Mucosa of descending colon (tissue), 3 donors: ENCODE measurements around the gene NTF3. TPM values are rescaled to one million over a fixed set of nuclear protein-coding genes. Genes with fewer than 3 reads are reported as not detected.

Source experiments
- ATAC-seq: fragments of 200-7000 bp; cut with Tn5 transposase; one replicate; pipeline ENCODE4 v1.9.1; 2020; ENCODE audit warnings: mild to moderate bottlenecking, moderate library complexity
- DNase-seq, 3 donors: peaks; one replicate each; pipeline ENCODE4 v3.0.0-alpha.2; 2020
- H3K36me3 ChIP-seq: fragments of 200-600 bp; one replicate; pipeline ENCODE4 v1.8.0; 2021; ENCODE audit warnings: low read depth, mild to moderate bottlenecking
- H3K4me1 ChIP-seq: fragments of 200-600 bp; one replicate; pipeline ENCODE4 v1.8.0; 2021; ENCODE audit warnings: low read depth, mild to moderate bottlenecking
- H3K4me3 ChIP-seq: fragments of 200-600 bp; one replicate; pipeline ENCODE4 v1.8.0; 2021; ENCODE audit warnings: mild to moderate bottlenecking
- H3K9me3 ChIP-seq: fragments of 200-600 bp; one replicate; pipeline ENCODE4 v1.8.0; 2021; ENCODE audit warnings: mild to moderate bottlenecking
- CTCF ChIP-seq: fragments of 200-600 bp; IDR thresholded peaks from one replicate; pipeline ENCODE4 v1.8.0; 2022; ENCODE audit warnings: antibody characterized with exemption, mild to moderate bottlenecking
- intact Hi-C, 2 donors: fragments of 100-400 bp; cut with DNase I in 1 of 2; cut with micrococcal nuclease in 1 of 2; formaldehyde crosslinking; loops; one replicate each; pipeline versions ENCODE4 v1.11.0 to v1.11.1; 2022; cut with DNase I, micrococcal nuclease
- total RNA-seq, 3 donors: library from RNA; stranded (reverse); fragmentation: NEBNext Ultra II Directional in 2 of 3; extraction: Animal tissue kit (Norgen Biotek cat#: 25700) in 2 of 3; gene quantifications; one replicate each; pipeline versions ENCODE4 v1.2.1 to v1.2.4, GENCODE V29; 2021 to 2023
- donor health status: DM: no; HTN: no; CAD: no; lungs with moderate emphysema.
- donor health status: DM: no; HTN: no; CAD: no.
- donor health status: DM: no; HTN: yes; CAD: no.

The NTF3 gene
- total RNA-seq, 3 donors from 2014 or later, result 0.58 to 1.4 (median 1.4) TPM

- Histone ChIP-seq H3K36me3 (no peaks in the 10 kb centered on the region), H3K9me3 (no peaks in the 10 kb centered on the region), H3K4me3 (no peak overlapping the region), H3K4me1 (no peaks in the 10 kb centered on the region)
- ATAC-seq (no peak), DNase-seq (no peak)
- TF ChIP-seq CTCF, result no peak
- intact Hi-C loops, result no loop called here
Measured at GRCh38 chr12:5476356-5476755, 44.4 kb downstream of the NTF3 start.

GRCh38 chr12:5478081-5478706 is 46.3 kb downstream of the NTF3 start:
- ATAC-seq (no peak), DNase-seq (no peak)
- no peak overlapping the region for H3K4me3 ChIP-seq
- intact Hi-C loops, result no loop called here
- TF ChIP-seq CTCF, result no peak
- H3K4me1 ChIP-seq, result no peaks in the 10 kb centered on the region
- H3K36me3 ChIP-seq, result no peaks in the 10 kb centered on the region
- no peaks in the 10 kb centered on the region for H3K9me3 ChIP-seq

- TF ChIP-seq CTCF, result no peak
Measured at GRCh38 chr12:5479761-5480160, 47.9 kb downstream of the NTF3 start.

GRCh38 chr12:5480218-5480937 is 48.5 kb downstream of the NTF3 start:
- intact Hi-C loops, result no loop called here
- Histone ChIP-seq H3K4me1 (no peaks in the 10 kb centered on the region), H3K4me3 (no peak overlapping the region), H3K36me3 (no peaks in the 10 kb centered on the region), H3K9me3 (no peaks in the 10 kb centered on the region)
- TF ChIP-seq CTCF, result no peak
- ATAC-seq (no peak), DNase-seq (no peak)

More at GRCh38 chr12:5479761-5480160, 47.9 kb downstream of the NTF3 start:
- no peak overlapping the region for H3K4me3 ChIP-seq
- intact Hi-C loops, result no loop called here
- no peak for ATAC-seq
- H3K4me1 ChIP-seq, result no peaks in the 10 kb centered on the region
- H3K9me3 ChIP-seq, result no peaks in the 10 kb centered on the region
- no peak for DNase-seq
- H3K36me3 ChIP-seq, result no peaks in the 10 kb centered on the region

- TF ChIP-seq CTCF, result no peak
- no peaks in the 10 kb centered on the region for H3K9me3 ChIP-seq
- H3K4me1 ChIP-seq, result no peaks in the 10 kb centered on the region
- ATAC-seq (no peak), DNase-seq (no peak)
- H3K4me3 ChIP-seq, result no peak overlapping the region
- H3K36me3 ChIP-seq, result no peaks in the 10 kb centered on the region
- intact Hi-C loops, result no loop called here
Measured at GRCh38 chr12:5480938-5481303, 49.0 kb downstream of the NTF3 start.
